NCI-H1092 treated with DMSO at 0.1 percent for 48 hours (cell line): ENCODE results near the gene NLRP6.
"Not testable (repeated sequence)": the region's sequence is repeated elsewhere in the genome, so short reads cannot be mapped to it uniquely, and the experiment has no call there.

Source experiments
- DNase-seq: peaks from one replicate; lab custom pipeline; 2025; lab: John Stamatoyannopoulos, UW

The NLRP6 gene

GRCh38 chr11:278001-278951, at the start of gene NLRP6:
Gene NLRP6 (plus strand): TSS chr11:278407. CDS start chr11:278570, 163 bp downstream.
- DNase-seq: no peak

GRCh38 chr11:230431-230830, 47.8 kb upstream of the NLRP6 start:
- no peak for DNase-seq

GRCh38 chr11:232783-233565, 45.2 kb upstream of the NLRP6 start:
- no peak for DNase-seq

- no peak for DNase-seq
Observed at GRCh38 chr11:235180-235579, 43.0 kb upstream of the NLRP6 start.

GRCh38 chr11:235609-235996, 42.6 kb upstream of the NLRP6 start:
- no peak for DNase-seq

GRCh38 chr11:235997-236773, 42.0 kb upstream of the NLRP6 start, which contains the start of gene SIRT3:
Gene SIRT3 (minus strand): TSS chr11:236342. CDS start chr11:236328, 14 bp downstream.
- DNase-seq: peak; percentile 85

GRCh38 chr11:236774-237767, 41.1 kb upstream of the NLRP6 start, which contains the start of gene PSMD13:
Gene PSMD13 (plus strand): TSS chr11:236976. CDS start chr11:237050, 74 bp downstream.
- DNase-seq: peak; percentile 82

GRCh38 chr11:238346-238745, 39.9 kb upstream of the NLRP6 start:
- DNase-seq: not testable (repeated sequence)

GRCh38 chr11:240315-240714, 37.9 kb upstream of the NLRP6 start:
- no peak for DNase-seq

- DNase-seq: no peak
Observed at GRCh38 chr11:241634-242033, 36.6 kb upstream of the NLRP6 start.

GRCh38 chr11:244376-244775, 33.8 kb upstream of the NLRP6 start:
- no peak for DNase-seq

GRCh38 chr11:249062-249461, 29.1 kb upstream of the NLRP6 start:
- no peak for DNase-seq

- DNase-seq: no peak
Observed at GRCh38 chr11:250274-250673, 27.9 kb upstream of the NLRP6 start.

GRCh38 chr11:250740-251299, 27.4 kb upstream of the NLRP6 start:
- DNase-seq: no peak

GRCh38 chr11:251550-251949, 26.7 kb upstream of the NLRP6 start:
- DNase-seq: no peak

- no peak for DNase-seq
Observed at GRCh38 chr11:252666-253065, 25.5 kb upstream of the NLRP6 start.

- DNase-seq: no peak
Observed at GRCh38 chr11:253160-253885, 24.9 kb upstream of the NLRP6 start.

- DNase-seq: no peak
Observed at GRCh38 chr11:253886-254270, 24.3 kb upstream of the NLRP6 start.

GRCh38 chr11:255176-255575, 23.0 kb upstream of the NLRP6 start:
- DNase-seq: no peak

GRCh38 chr11:255816-256215, 22.4 kb upstream of the NLRP6 start:
- DNase-seq: no peak
